GM21390 (cell line): ENCODE data around the gene FAM9C.

Experiments used
- ATAC-seq: cut with Tn5 transposase; IDR thresholded peaks from one replicate; pipeline ENCODE4 v1.9.1; 2021; ENCODE audit not compliant: unreplicated experiment

The FAM9C gene

DNA sequence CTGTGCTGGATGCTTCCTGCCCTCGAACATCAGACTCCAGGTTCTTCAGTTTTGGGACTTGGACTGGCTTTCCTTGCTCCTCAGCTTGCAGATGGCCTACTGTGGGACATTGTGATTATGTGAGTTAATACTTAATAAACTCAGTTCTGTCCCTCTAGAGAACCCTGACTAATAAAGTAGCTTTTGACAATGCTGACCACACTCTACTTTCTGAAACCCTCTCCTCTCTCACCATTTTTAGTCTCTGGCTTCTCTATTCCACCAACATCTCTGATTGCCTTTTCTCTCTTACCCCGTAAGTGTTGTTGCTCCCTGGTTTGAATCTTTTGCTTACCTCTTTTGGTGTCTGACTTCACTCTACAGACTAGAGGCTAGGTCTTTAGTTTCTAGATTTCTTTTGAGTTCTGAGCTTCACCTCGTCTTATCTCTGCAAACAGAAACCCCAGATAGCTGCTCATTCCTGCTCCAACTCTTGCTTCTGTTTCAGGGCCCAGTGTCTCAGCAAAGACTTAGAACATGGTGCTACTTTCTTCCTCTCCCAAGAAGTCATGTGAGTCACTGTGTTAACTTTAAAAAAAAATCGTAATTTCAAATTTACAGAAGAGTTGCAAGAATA lies 58.1 kb downstream of the FAM9C start:
- ATAC-seq: no peak
